ENCODE results near the gene TSEN2.

Gene TSEN2

GRCh38 chr3:12559520-12559919, 75.2 kb downstream of the TSEN2 start:
- H2AFZ ChIP-seq (ENCODE audit: low read depth, low read length, severe bottlenecking), result no peak overlapping the region
- H3K9ac ChIP-seq (ENCODE audit: low read length), result no peak overlapping the region
- no peaks in the 10 kb centered on the region for H3K9me2 ChIP-seq (replicated peaks; ENCODE audit: insufficient read depth, low read length)
- no peaks in the 10 kb centered on the region for H3K36me3 ChIP-seq (ENCODE audit: low read length)
- no peak overlapping the region for H3K27ac ChIP-seq (ENCODE audit: low read depth, low read length)
- H3K9me3 ChIP-seq (ENCODE audit: insufficient read depth, low read length), result no peaks in the 10 kb centered on the region
- TF ChIP-seq CTCF (IDR thresholded peaks at IDR 0.05; ENCODE audit: insufficient read depth, low read length, poor library complexity, severe bottlenecking), result no peak
- no peak for TF ChIP-seq EZH2phosphoT487 (conservative IDR thresholded peaks at IDR 0.05; ENCODE audit: low read length)
- H3F3A ChIP-seq (ENCODE audit: insufficient read depth), result no peaks in the 10 kb centered on the region
- H3K27me3 ChIP-seq (ENCODE audit: low read length), result no peaks in the 10 kb centered on the region
- peaks cover 74% of the 10 kb centered on the region for H3K79me2 ChIP-seq (ENCODE audit: insufficient read depth, low read length)
- peaks cover 3% of the 10 kb centered on the region; the same call in 1 of the 2 replicates for H4K20me1 ChIP-seq (ENCODE audit: low read depth, low read length)
- H3K4me2 ChIP-seq (ENCODE audit: low read depth, low read length, poor library complexity, severe bottlenecking), result no peak overlapping the region
- no peak overlapping the region for H3K4me3 ChIP-seq (ENCODE audit: insufficient read depth, low read length, poor library complexity, severe bottlenecking)

DNA sequence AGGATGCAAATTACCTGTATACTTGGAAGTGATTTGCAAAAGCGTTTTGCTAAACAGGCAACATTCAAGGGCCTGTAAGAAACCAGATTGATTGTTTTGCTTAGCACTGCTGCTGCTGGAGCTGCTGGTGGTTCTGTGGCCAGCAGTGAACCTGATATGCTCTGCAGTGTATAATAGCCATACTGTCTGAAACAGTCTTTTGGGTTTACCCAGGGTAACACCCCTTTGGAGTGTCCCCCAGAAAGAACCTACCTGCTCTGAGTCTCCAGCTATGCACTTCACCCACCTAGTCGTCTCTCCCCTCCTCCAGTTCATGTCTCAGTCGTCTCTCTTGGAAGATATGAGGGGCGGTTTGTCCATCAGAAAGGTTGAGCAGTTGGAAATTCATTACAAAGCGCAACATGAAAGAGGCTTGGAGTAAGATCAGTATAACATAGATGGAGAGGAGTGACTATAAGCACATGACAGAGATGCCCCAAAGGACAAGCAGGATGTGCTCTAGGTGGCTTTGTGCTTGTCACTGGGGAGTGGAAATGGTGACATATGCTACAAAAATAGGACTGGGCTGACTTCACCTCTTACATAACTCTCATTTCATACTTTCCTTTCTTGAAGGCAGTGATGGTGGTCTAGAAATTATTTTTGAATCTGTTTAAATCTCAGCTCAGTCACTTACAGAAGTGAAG, 76.4 kb downstream of the TSEN2 start:
- no peaks in the 10 kb centered on the region for H3K36me3 ChIP-seq (ENCODE audit: low read length)
- no peak overlapping the region for H2AFZ ChIP-seq (ENCODE audit: low read depth, low read length, severe bottlenecking)
- no peaks in the 10 kb centered on the region for H3F3A ChIP-seq (ENCODE audit: insufficient read depth)
- no peaks in the 10 kb centered on the region for H3K9me3 ChIP-seq (ENCODE audit: insufficient read depth, low read length)
- H3K9me2 ChIP-seq (replicated peaks; ENCODE audit: insufficient read depth, low read length), result no peaks in the 10 kb centered on the region
- no peak overlapping the region for H3K4me3 ChIP-seq (ENCODE audit: insufficient read depth, low read length, poor library complexity, severe bottlenecking)
- H3K4me2 ChIP-seq (ENCODE audit: low read depth, low read length, poor library complexity, severe bottlenecking), result no peak overlapping the region
- H3K27ac ChIP-seq (ENCODE audit: low read depth, low read length), result no peak overlapping the region
- peaks cover 3% of the 10 kb centered on the region; the same call in 1 of the 2 replicates for H4K20me1 ChIP-seq (ENCODE audit: low read depth, low read length)
- no peak for TF ChIP-seq CTCF (IDR thresholded peaks at IDR 0.05; ENCODE audit: insufficient read depth, low read length, poor library complexity, severe bottlenecking)
- TF ChIP-seq EZH2phosphoT487 (conservative IDR thresholded peaks at IDR 0.05; ENCODE audit: low read length), result no peak
- peaks cover 85% of the 10 kb centered on the region for H3K79me2 ChIP-seq (ENCODE audit: insufficient read depth, low read length)
- no peaks in the 10 kb centered on the region for H3K27me3 ChIP-seq (ENCODE audit: low read length)
- no peak overlapping the region for H3K9ac ChIP-seq (ENCODE audit: low read length)

DNA sequence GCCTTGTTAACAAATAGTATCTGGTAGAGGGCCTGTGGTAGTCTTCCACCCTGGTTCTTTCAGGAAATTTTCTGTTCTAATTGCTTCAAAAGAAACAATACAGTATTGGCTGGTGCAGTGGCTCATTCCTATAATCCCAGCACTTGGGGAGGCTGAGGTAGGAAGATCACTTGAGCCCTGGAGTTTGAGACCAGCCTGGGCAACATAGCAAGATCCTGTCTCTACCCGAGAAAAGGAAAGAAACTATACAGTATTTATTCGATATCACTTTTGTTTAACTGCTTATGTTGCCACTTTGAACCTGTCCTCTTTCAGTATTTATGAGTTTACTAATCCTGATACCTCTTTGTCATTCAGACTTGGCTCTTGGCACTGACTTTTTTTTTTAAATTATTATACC, 77.1 kb downstream of the TSEN2 start:
- Histone ChIP-seq H3K27me3 (ENCODE audit: low read length) (no peaks in the 10 kb centered on the region), H3K36me3 (ENCODE audit: low read length) (no peaks in the 10 kb centered on the region), H3K79me2 (ENCODE audit: insufficient read depth, low read length) (peaks cover 93% of the 10 kb centered on the region), H3K4me2 (ENCODE audit: low read depth, low read length, poor library complexity, severe bottlenecking) (no peak overlapping the region), H3F3A (ENCODE audit: insufficient read depth) (no peaks in the 10 kb centered on the region), H3K27ac (ENCODE audit: low read depth, low read length) (no peak overlapping the region), H3K4me3 (ENCODE audit: insufficient read depth, low read length, poor library complexity, severe bottlenecking) (no peak overlapping the region), H3K9ac (ENCODE audit: low read length) (no peak overlapping the region), H2AFZ (ENCODE audit: low read depth, low read length, severe bottlenecking) (no peak overlapping the region), H3K9me2 (replicated peaks; ENCODE audit: insufficient read depth, low read length) (no peaks in the 10 kb centered on the region), H4K20me1 (ENCODE audit: low read depth, low read length) (peaks cover 3% of the 10 kb centered on the region; the same call in 1 of the 2 replicates), H3K9me3 (ENCODE audit: insufficient read depth, low read length) (no peaks in the 10 kb centered on the region)
- TF ChIP-seq EZH2phosphoT487 (conservative IDR thresholded peaks at IDR 0.05; ENCODE audit: low read length) (no peak), CTCF (IDR thresholded peaks at IDR 0.05; ENCODE audit: insufficient read depth, low read length, poor library complexity, severe bottlenecking) (no peak)
